ENCODE data around the gene TTLL3.
A peak's percentile ranks its signal among the peaks of the same experiment; 100 is the strongest.

The TTLL3 gene

DNA sequence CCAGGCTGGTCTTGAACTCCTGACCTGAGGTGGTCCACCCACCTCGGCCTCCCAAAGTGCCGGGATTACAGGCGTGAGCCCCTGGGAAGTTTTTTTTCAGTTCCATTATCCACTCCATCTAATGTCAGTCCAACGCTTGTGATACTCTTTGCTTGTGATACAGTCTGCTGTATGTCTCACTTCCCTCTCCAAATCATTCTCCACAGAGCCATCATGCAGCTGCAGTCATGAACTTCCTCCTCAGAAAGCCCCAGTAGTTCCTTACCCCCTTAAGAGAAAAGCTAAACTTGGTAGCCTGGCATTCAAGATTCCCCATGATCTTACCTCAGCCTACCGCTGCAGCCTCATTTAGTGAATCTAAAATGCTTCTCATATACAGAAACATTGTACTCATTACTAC is 14.9 kb upstream of the TTLL3 start:
- FAIRE-seq (peak; percentile 46), DNase-seq (ENCODE audit: insufficient read length) (no peak)
- no peak for TF ChIP-seq POLR2A (IDR thresholded peaks at IDR 0.05; ENCODE audit: low read depth, low read length)
- TF ChIP-seq TAF1 (IDR thresholded peaks at IDR 0.05; ENCODE audit: borderline replicate concordance, low read depth, low read length): no peak
- TF ChIP-seq POLR2AphosphoS5 (IDR thresholded peaks at IDR 0.05; ENCODE audit: low read depth, low read length): no peak

DNA sequence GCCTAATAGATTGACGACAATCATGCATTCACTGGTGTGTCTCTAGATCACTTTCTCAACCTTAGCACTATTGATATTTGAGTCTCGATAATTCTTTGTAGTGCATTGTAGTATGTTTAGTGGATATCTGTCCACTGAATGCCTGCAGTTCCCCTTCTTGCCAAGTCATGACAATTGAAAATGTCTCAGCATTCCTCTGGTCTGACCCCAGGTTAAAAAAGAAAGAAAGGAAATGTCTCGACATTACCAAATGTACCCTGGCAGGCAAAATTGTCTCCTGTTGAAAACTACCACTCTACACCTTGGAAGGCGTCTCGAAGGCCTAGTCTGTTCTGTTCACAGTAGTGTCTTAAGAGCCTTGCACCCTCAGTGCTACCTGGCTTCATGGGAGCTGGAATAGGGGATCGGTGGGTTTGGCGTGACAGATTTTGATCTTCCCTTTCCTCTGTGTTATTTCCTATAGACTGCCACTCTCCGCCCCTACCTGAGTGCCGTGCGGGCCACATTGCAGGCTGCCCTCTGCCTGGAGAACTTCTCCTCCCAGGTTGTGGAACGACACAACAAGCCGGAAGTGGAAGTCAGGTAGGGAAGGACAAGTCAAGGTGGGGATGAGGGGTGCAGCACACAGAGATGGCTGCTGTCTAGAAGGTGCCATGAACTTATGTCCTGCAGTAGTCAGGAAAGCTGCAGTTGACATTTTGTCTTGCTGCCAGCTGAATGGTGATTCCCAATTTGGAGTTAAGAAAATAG is 12.7 kb upstream of the TTLL3 start:
- DNase-seq (ENCODE audit: insufficient read length) (no peak), FAIRE-seq (no peak)
- TF ChIP-seq POLR2A (IDR thresholded peaks at IDR 0.05; ENCODE audit: low read depth, low read length): peak; percentile 23; the same call in 1 of the 2 replicates
- no peak for TF ChIP-seq POLR2AphosphoS5 (IDR thresholded peaks at IDR 0.05; ENCODE audit: low read depth, low read length)
- TF ChIP-seq TAF1 (IDR thresholded peaks at IDR 0.05; ENCODE audit: borderline replicate concordance, low read depth, low read length): no peak

DNA sequence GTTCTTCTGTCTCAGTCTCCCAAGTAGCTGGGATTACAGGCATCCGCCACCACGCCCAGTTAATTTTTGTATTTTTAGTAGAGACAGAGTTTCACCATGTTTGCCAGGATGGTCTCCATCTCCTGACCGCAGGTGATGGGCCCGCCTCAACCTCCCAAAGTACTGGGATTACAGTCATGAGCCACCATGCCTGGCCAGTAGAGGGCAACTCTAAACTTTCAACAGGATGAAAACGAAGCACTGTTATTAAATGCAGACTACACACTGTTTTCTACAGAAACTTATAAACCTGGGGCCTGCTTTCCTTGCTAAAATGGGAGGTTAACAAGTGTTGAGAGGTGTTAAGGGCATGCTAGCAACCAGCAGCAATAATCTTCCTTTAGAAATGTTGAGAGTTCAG is 9.5 kb upstream of the TTLL3 start:
- no peak for TF ChIP-seq POLR2AphosphoS5 (IDR thresholded peaks at IDR 0.05; ENCODE audit: low read depth, low read length)
- TF ChIP-seq POLR2A (IDR thresholded peaks at IDR 0.05; ENCODE audit: low read depth, low read length): no peak
- TF ChIP-seq TAF1 (IDR thresholded peaks at IDR 0.05; ENCODE audit: borderline replicate concordance, low read depth, low read length): no peak
- DNase-seq (ENCODE audit: insufficient read length) (no peak), FAIRE-seq (no peak)

DNA sequence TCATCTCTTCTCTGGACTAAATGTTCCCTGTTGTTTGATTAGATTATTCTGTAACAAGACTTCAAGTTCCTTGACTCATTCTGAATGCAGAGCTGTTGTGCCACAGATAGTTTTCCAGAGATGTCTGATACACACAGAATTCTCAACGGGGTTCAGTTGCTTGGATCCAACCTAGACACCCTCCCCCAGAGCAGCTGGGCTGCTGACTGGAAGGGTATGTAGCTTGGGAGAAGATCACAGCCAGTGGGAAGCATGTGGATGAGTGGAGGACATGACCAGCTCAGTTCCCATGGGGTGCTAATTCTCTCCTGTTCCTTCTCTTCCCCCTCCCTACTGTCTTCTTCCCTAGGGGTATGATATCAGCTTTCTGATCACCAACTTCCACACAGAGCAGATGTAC is 6.6 kb upstream of the TTLL3 start:
- DNase-seq (ENCODE audit: insufficient read length): no peak
- no peak for FAIRE-seq
- TF ChIP-seq POLR2A (IDR thresholded peaks at IDR 0.05; ENCODE audit: low read depth, low read length) (0 out of 2 replicates have a peak, but pooled peaks have one; percentile 13), POLR2AphosphoS5 (IDR thresholded peaks at IDR 0.05; ENCODE audit: low read depth, low read length) (peak; percentile 6; the same call in 1 of the 2 replicates), TAF1 (IDR thresholded peaks at IDR 0.05; ENCODE audit: borderline replicate concordance, low read depth, low read length) (no peak)

DNA sequence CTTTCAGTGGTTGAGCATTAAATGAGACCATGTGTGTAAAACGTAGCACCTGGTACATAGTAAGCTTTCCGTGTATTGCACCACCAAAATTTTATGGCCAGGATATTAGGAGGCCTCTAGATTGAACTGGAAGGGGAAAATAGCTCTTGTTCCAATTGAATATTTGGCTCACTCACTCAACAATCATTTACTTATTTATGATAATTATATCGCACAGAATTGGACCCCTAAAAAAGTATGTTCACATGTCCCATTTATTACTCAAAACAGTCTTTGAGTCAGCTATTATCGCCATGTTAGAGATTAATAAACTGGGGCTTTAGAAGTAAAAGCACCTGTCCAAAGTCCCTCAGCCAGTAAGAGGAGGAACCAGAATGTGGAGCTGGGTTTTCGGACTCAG is 5.1 kb upstream of the TTLL3 start:
- FAIRE-seq (no peak), DNase-seq (ENCODE audit: insufficient read length) (no peak)
- TF ChIP-seq POLR2AphosphoS5 (IDR thresholded peaks at IDR 0.05; ENCODE audit: low read depth, low read length) (no peak), POLR2A (IDR thresholded peaks at IDR 0.05; ENCODE audit: low read depth, low read length) (no peak), TAF1 (IDR thresholded peaks at IDR 0.05; ENCODE audit: borderline replicate concordance, low read depth, low read length) (no peak)

DNA sequence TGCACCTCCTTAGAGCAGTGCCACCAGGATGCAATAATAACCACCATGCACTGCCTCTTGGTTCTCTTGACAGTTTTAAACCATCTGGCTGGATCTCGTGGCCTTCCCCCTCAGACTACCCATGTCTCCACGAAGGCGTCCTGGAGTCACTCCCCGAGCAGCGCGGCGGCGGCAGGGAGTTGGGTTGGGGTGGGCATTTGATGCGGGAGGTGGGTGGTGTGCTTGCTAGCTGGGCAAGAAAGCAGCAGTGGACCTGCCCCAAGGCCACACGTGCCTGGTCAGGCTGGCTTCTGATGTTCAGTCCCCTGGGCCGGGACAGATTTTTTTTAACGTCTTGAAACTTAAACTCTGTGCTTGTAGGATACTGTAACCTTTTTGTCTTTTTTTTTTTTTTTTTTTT is 3.9 kb upstream of the TTLL3 start:
- TF ChIP-seq TAF1 (IDR thresholded peaks at IDR 0.05; ENCODE audit: borderline replicate concordance, low read depth, low read length): no peak
- no peak for TF ChIP-seq POLR2AphosphoS5 (IDR thresholded peaks at IDR 0.05; ENCODE audit: low read depth, low read length)
- TF ChIP-seq POLR2A (IDR thresholded peaks at IDR 0.05; ENCODE audit: low read depth, low read length): no peak
- FAIRE-seq (no peak), DNase-seq (ENCODE audit: insufficient read length) (no peak)

DNA sequence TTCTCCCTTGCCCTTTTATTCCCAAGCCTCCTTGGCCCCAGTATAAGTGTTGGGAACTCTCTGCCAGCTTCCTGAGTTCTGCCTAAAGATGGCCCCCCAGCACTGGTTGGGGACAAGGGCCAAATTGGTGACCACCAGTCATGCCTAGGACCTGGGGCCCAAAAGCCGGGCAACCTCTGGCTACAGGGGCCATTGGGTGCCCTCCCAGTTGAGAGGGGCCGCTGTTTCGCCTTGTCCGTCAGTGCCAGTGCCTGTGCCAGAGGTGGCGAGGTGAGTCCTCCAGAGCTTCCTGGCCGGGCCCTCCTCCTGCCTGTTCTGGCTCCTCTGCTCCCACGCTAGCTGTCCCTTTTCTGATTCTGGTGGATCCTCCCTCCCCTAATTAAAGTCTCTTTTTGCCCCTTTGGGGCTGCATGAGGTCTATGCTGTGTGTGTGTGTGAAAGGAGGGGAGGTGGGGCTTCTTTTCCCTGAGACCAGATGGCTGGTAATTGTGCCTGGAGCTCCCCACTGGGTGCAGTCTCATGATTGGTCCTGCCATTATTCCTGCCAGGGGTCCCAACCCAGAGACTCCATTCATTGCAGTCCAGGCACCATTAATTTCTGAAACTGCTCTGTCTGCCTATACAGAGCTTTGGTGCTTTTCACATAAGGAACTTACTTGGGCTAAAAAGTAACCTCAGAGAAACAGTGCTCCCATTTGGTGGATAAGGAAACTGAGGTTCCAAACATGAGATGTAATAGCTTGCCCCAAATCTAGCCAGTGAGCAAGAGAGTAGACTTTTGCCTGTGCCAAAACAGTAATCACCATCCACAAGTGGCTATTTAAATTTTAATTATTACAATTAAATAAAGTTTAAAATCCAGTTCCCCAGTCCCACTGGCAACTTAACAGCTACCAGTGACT is 3.1 kb upstream of the TTLL3 start:
- TF ChIP-seq POLR2AphosphoS5 (IDR thresholded peaks at IDR 0.05; ENCODE audit: low read depth, low read length) (peak; percentile 9; the same call in 1 of the 2 replicates), POLR2A (IDR thresholded peaks at IDR 0.05; ENCODE audit: low read depth, low read length) (no peak)
- DNase-seq (ENCODE audit: insufficient read length) (no peak), FAIRE-seq (no peak)

DNA sequence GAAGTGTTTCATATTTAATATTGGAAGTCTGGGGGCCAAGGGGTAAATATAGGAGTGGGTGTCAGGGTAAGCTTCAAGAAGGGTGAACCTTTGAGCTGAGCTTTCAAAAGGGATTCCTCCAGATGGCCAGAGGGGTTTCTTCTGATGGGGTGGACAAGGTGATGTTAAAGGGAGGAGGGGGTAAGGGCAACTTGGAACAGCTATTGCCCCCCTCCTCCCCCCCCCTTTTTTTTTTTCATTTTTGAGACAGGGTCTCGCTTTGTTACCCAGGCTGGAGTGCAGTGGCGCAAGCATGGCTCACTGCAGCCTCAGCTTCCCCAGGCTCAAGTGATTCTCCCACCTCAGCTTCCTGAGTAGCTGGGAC is 2.1 kb upstream of the TTLL3 start:
- no peak for TF ChIP-seq POLR2A (IDR thresholded peaks at IDR 0.05; ENCODE audit: low read depth, low read length)
- TF ChIP-seq TAF1 (IDR thresholded peaks at IDR 0.05; ENCODE audit: borderline replicate concordance, low read depth, low read length): no peak
- TF ChIP-seq POLR2AphosphoS5 (IDR thresholded peaks at IDR 0.05; ENCODE audit: low read depth, low read length): no peak
- no peak for DNase-seq (ENCODE audit: insufficient read length)
- no peak for FAIRE-seq

DNA sequence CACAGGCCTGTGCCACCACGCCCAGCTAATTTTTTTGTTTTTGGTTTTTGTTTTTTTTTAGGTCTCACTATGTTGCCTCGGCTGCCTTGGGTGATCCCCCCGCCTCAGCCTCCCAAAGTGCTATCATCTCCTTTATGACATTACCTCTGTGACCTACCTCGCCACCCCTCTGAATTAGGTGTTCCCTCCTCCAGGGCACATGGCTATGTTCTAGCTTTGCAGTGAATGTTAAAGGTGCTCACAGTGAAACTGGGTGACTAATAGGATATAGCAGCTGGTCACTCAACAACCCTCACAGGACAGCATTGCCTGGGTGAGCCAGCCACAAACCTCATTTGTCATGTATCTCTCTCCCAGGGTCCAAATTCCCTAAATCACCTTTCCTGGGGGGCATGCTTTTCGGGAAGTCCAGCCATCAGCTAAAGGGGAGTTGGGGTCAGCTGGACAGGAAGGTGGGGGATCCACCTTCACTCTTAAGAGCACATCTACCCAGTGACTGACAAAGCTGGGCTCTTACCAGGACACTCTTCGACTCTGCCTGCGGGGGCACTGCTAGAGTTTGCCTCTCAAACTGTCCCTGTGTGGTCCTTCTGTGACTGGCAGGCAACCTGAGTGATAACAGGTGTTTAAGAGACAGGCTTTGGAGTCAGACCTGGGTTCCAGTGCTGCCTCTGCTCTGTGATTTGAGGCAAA is 1.6 kb upstream of the TTLL3 start:
- TF ChIP-seq POLR2A (IDR thresholded peaks at IDR 0.05; ENCODE audit: low read depth, low read length) (no peak), POLR2AphosphoS5 (IDR thresholded peaks at IDR 0.05; ENCODE audit: low read depth, low read length) (peak; percentile 66; the same call in 1 of the 2 replicates), TAF1 (IDR thresholded peaks at IDR 0.05; ENCODE audit: borderline replicate concordance, low read depth, low read length) (no peak)
- no peak for DNase-seq (ENCODE audit: insufficient read length)
- FAIRE-seq: peak; percentile 57

DNA sequence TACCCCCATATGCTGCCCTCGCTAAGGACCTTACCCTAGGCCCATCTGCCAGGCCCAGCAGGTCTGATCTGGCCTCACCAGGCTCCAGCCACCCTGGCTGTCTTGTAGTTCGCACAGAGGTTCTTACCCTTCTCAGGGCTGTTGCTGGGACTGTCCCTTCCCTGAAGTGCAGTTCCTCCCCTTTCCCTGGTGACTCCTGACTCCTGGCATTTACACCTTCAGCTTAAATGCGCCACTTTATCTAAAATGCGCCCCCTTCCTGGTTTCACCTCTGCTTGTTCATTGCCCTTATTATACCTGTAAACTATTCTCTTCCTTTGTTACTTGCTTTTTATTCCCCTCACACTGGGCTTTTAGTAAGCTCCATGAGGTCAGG is 835 bp upstream of the TTLL3 start:
- no peak for TF ChIP-seq TAF1 (IDR thresholded peaks at IDR 0.05; ENCODE audit: borderline replicate concordance, low read depth, low read length)
- no peak; the same call in 1 of the 2 replicates for TF ChIP-seq POLR2AphosphoS5 (IDR thresholded peaks at IDR 0.05; ENCODE audit: low read depth, low read length)
- no peak; the same call in 1 of the 2 replicates for TF ChIP-seq POLR2A (IDR thresholded peaks at IDR 0.05; ENCODE audit: low read depth, low read length)
- DNase-seq (ENCODE audit: insufficient read length) (no peak), FAIRE-seq (peak; percentile 27)

DNA sequence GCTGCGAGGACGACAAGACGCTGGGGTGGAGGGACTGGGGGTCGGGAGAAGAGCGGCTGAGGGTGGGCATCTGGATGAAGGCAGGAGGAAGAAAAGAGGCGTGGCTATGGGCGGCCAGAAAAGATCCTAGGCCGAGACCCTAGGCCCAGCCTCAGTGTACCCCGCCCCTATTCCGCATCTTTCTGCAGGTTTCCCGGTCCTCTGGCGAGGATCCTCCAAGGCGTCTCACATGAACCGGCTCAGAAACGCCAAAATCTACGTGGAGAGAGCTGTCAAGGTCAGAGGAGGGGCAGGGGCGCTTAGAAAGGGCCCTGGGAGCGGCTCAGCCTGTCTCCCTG is 340 bp downstream of the TTLL3 start:
- no peak for FAIRE-seq
- TF ChIP-seq POLR2A (IDR thresholded peaks at IDR 0.05; ENCODE audit: low read depth, low read length): no peak
- no peak for TF ChIP-seq TAF1 (IDR thresholded peaks at IDR 0.05; ENCODE audit: borderline replicate concordance, low read depth, low read length)
- no peak for TF ChIP-seq POLR2AphosphoS5 (IDR thresholded peaks at IDR 0.05; ENCODE audit: low read depth, low read length)
- DNase-seq (ENCODE audit: insufficient read length): no peak

Data from GM12892 (cell line).